DND-41 (cell line): ENCODE measurements around the gene DNAAF5.

ENCODE experiments used
- ATAC-seq: fragments of 200-7000 bp; cut with Tn5 transposase; 3 replicates; pipeline ENCODE4 v1.9.1; 2021; ENCODE audit warnings: low read depth; ENCODE audit not compliant: insufficient read depth
- DNase-seq: peaks from one replicate; pipeline ENCODE4 v3.0.0-alpha.2; 2020
- H2AFZ ChIP-seq: 2 replicates; pipeline ENCODE4 v1.6.0; 2012; ENCODE audit warnings: low read depth, low read length
- H3K27ac ChIP-seq: 2 replicates; pipeline ENCODE4 v1.5.1; 2012; ENCODE audit warnings: low read length, inconsistent platforms
- H3K27me3 ChIP-seq: fragments of 200-600 bp; sonication (generic); 2 replicates; pipeline ENCODE4 v1.6.0; 2012; ENCODE audit warnings: low read length, mild to moderate bottlenecking, inconsistent platforms; ENCODE audit not compliant: insufficient read depth, poor library complexity
- H3K36me3 ChIP-seq: 2 replicates; pipeline ENCODE4 v1.5.1; 2012; ENCODE audit warnings: low read length, inconsistent platforms; ENCODE audit not compliant: insufficient read depth
- H3K4me1 ChIP-seq: 2 replicates; pipeline ENCODE4 v1.5.1; 2012; ENCODE audit warnings: mild to moderate bottlenecking, low read length; ENCODE audit not compliant: insufficient read depth
- H3K4me2 ChIP-seq: 2 replicates; pipeline ENCODE4 v1.6.0; 2012; ENCODE audit warnings: mild to moderate bottlenecking, moderate library complexity, low read length, inconsistent platforms; ENCODE audit not compliant: insufficient read depth
- H3K4me3 ChIP-seq, 2 experiments: fragments of 200-600 bp in 1 of 2; shearing (Covaris generic) in 1 of 2; 2 replicates each; pipeline ENCODE4 v1.5.1; 2012 to 2016; ENCODE audit warnings: inconsistent platforms in 2 of 2, low read length in 2 of 2, mild to moderate bottlenecking in 2 of 2, low read depth in 1 of 2, moderate library complexity in 1 of 2
- H3K79me2 ChIP-seq: 2 replicates; pipeline ENCODE4 v1.6.0; 2012; ENCODE audit warnings: low read length, inconsistent platforms; ENCODE audit not compliant: insufficient read depth
- H3K9ac ChIP-seq: 2 replicates; pipeline ENCODE4 v1.6.0; 2012; ENCODE audit warnings: low read depth, mild to moderate bottlenecking, inconsistent platforms, low read length, moderate library complexity
- H3K9me3 ChIP-seq: 2 replicates; pipeline ENCODE4 v1.5.1; 2012; ENCODE audit warnings: low read length, moderate library complexity, mild to moderate bottlenecking, inconsistent platforms; ENCODE audit not compliant: insufficient read depth, severe bottlenecking
- H4K20me1 ChIP-seq: 2 replicates; pipeline ENCODE4 v1.6.0; 2012; ENCODE audit warnings: low read length; ENCODE audit not compliant: insufficient read depth
- EZH2 ChIP-seq: IDR thresholded peaks from 3 replicates; pipeline ENCODE4 v1.6.1; 2012; ENCODE audit warnings: borderline replicate concordance, low read depth, mild to moderate bottlenecking, moderate library complexity, low read length, inconsistent platforms; ENCODE audit not compliant: severe bottlenecking
- TF ChIP-seq, protein P1 (sequence below): IDR thresholded peaks from 2 replicates; pipeline ENCODE4 v1.5.1; 2012; ENCODE audit warnings: borderline replicate concordance, low read length, moderate library complexity, mild to moderate bottlenecking; ENCODE audit not compliant: poor library complexity, severe bottlenecking; ENCODE audit errors: extremely low read depth

DNAAF5 gene

DNA sequence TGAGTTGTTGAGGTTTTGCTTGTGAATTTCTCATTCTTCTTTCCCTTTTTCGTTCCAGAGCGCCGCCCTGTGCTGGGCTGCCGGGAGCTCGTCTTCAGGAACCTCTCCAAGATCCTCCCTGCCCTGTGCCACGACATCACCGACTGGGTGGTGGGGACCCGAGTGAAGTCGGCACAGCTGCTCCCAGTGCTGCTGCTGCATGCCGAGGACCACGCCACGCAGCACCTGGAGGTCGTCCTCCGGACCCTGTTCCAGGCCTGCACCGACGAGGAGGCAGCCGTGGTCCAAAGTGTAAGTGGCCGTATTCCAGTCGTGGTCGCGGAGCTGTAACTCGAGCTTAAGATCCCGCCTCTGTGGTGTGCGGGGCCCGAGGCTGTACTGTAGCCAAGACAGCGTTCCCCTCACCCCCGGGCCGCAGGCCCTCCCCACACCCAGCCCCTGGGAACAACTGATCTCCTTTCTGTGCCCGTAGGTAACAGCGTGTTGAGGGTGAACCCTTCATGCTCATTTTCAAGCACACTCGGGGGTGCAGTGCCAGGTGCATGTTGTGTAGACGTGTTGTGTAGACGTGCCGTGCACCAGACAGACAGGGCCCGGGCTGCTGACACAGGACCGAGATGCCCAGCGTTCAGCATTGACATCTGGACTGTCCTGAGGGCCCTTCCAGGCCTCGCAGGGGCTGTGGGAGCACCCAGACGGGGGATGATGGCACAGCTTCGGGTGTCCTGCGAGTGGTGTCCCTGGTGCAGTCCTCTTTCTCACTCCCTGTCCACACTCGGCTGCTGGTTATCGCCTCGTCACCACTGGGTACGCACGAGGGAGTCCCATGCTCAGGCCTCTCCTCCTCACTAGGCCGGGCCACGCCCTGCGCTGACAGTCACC is 28.3 kb downstream of the DNAAF5 start:
- peaks cover 94% of the 10 kb centered on the region for H3K36me3 ChIP-seq
- no peak for DNase-seq
- TF ChIP-seq, protein P1, sequence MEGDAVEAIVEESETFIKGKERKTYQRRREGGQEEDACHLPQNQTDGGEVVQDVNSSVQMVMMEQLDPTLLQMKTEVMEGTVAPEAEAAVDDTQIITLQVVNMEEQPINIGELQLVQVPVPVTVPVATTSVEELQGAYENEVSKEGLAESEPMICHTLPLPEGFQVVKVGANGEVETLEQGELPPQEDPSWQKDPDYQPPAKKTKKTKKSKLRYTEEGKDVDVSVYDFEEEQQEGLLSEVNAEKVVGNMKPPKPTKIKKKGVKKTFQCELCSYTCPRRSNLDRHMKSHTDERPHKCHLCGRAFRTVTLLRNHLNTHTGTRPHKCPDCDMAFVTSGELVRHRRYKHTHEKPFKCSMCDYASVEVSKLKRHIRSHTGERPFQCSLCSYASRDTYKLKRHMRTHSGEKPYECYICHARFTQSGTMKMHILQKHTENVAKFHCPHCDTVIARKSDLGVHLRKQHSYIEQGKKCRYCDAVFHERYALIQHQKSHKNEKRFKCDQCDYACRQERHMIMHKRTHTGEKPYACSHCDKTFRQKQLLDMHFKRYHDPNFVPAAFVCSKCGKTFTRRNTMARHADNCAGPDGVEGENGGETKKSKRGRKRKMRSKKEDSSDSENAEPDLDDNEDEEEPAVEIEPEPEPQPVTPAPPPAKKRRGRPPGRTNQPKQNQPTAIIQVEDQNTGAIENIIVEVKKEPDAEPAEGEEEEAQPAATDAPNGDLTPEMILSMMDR: no peak
- no peak for TF ChIP-seq EZH2
- no peaks in the 10 kb centered on the region for H3K27me3 ChIP-seq
- no peak overlapping the region for H2AFZ ChIP-seq
- H3K4me2 ChIP-seq: no peak overlapping the region
- H3K79me2 ChIP-seq: peaks cover 14% of the 10 kb centered on the region
- H3K9ac ChIP-seq: no peak overlapping the region
- no peaks in the 10 kb centered on the region for H3K4me1 ChIP-seq
- ATAC-seq: no peak
- H3K9me3 ChIP-seq: no peaks in the 10 kb centered on the region
- no peak overlapping the region for H3K4me3 ChIP-seq
- peaks cover 26% of the 10 kb centered on the region for H4K20me1 ChIP-seq
- no peak overlapping the region for H3K27ac ChIP-seq

DNA sequence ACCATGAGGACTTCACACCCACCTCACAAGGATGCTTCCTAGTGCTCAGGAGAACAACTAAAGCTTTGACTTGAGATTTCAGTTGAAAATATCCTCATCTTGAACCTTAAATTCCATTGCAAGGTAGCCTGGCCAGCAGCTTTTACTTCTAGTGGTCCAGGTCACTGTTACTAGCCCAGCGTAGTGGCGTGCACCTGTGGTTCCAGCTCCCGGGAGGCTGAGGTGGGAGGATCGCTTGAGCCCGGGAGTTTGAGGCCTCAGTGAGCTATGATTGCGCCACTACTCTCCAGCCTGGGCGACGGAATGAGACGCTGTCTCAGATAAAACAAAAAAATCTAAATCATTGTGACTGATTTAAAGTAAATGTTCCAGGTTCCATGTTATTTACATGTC is 28.9 kb downstream of the DNAAF5 start:
- H3K27me3 ChIP-seq: no peaks in the 10 kb centered on the region
- H3K9me3 ChIP-seq: no peaks in the 10 kb centered on the region
- no peak overlapping the region for H3K4me3 ChIP-seq
- no peak overlapping the region for H3K4me2 ChIP-seq
- ATAC-seq (no peak), DNase-seq (no peak)
- no peak overlapping the region for H3K9ac ChIP-seq
- H2AFZ ChIP-seq: no peak overlapping the region
- no peak overlapping the region for H3K27ac ChIP-seq
- H4K20me1 ChIP-seq: peaks cover 20% of the 10 kb centered on the region
- peaks cover 93% of the 10 kb centered on the region for H3K36me3 ChIP-seq
- TF ChIP-seq, protein P1: no peak
- no peak for TF ChIP-seq EZH2
- H3K79me2 ChIP-seq: peaks cover 8% of the 10 kb centered on the region; the same call in 1 of the 2 replicates
- H3K4me1 ChIP-seq: no peaks in the 10 kb centered on the region

DNA sequence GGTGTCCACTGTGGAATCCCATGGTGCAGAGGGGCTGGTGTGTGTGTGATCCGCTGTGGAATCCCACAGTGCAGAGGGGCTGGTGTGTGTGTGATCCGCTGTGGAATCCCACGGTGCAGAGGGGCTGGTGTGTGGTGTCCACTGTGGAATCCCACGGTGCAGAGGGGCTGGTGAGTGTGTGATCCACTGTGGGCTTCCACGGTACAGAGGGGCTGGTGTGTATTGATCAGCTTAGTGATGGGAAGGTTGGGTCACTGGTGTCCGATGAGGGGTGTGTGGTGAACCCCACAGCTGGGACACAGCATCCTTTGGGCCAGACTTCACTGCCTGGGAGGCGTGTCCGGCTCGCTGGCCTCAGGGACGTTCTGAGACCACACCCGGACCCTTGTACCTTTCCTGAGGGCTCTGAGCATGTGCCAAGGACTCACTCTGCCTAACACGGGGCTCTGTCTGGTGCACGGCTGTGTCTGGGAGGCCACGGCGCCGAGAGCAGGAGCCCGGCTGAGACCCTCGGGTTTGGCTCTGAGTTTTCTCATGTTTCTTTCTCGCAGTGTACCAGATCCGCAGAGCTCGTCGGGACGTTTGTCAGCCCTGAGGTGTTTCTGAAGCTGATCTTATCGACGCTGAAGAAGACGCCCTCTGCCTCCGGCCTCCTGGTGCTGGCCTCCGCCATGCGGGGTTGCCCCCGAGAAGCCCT is 29.9 kb downstream of the DNAAF5 start:
- Histone ChIP-seq H3K27ac (no peak overlapping the region), H3K4me1 (no peaks in the 10 kb centered on the region), H3K79me2 (peaks cover 4% of the 10 kb centered on the region; the same call in 1 of the 2 replicates), H3K27me3 (no peaks in the 10 kb centered on the region), H3K9me3 (no peaks in the 10 kb centered on the region), H4K20me1 (peaks cover 17% of the 10 kb centered on the region), H3K4me3 (no peak overlapping the region), H2AFZ (no peak overlapping the region), H3K4me2 (no peak overlapping the region), H3K36me3 (peaks cover 94% of the 10 kb centered on the region), H3K9ac (no peak overlapping the region)
- ATAC-seq: no peak
- no peak for DNase-seq
- TF ChIP-seq, protein P1: no peak
- TF ChIP-seq EZH2: no peak
